CD4-positive, CD25-positive, alpha-beta regulatory T cell (primary cell): ENCODE results near the gene NPTX1. TPM values are rescaled to one million over a fixed set of nuclear protein-coding genes. Genes with fewer than 3 reads are reported as not detected.

Source experiments
- ATAC-seq, 2 donors: fragments of 150-1000 bp; cut with Tn5 transposase; one replicate each; pipeline ENCODE4 v1.10.0; 2021; ENCODE audit warnings: low read depth in 2 of 2, moderate number of reproducible peaks in 2 of 2, moderate library complexity in 1 of 2
- DNase-seq, 3 donors: peaks; one replicate each; pipeline versions ENCODE4 v3.0.0 to v3.0.0-alpha.2; 2012 to 2022; ENCODE audit warnings: mixed read lengths in 1 of 3
- H3K27ac ChIP-seq: one replicate; pipeline ENCODE4 v1.7.0; 2013; ENCODE audit warnings: mild to moderate bottlenecking, low read length; ENCODE audit not compliant: insufficient read depth, poor library complexity, severe bottlenecking
- H3K27me3 ChIP-seq: one replicate; pipeline ENCODE4 v1.7.0; 2013; ENCODE audit warnings: low read length; ENCODE audit not compliant: control insufficient read depth, insufficient read depth
- H3K36me3 ChIP-seq: one replicate; pipeline ENCODE4 v1.7.0; 2013; ENCODE audit warnings: mild to moderate bottlenecking, low read length, moderate library complexity; ENCODE audit not compliant: control insufficient read depth, insufficient read depth
- H3K4me1 ChIP-seq: 2 replicates; pipeline ENCODE4 v1.7.0; 2013; ENCODE audit warnings: mild to moderate bottlenecking, low read length; ENCODE audit not compliant: insufficient read depth, control insufficient read depth, poor library complexity, severe bottlenecking
- H3K4me3 ChIP-seq: one replicate; pipeline ENCODE4 v1.7.0; 2013; ENCODE audit warnings: low read depth, mild to moderate bottlenecking, low read length, moderate library complexity
- H3K9me3 ChIP-seq, 2 experiments: 1 replicate in 1 of 2; 2 replicates in 1 of 2; pipeline ENCODE4 v1.7.0; 2013; ENCODE audit warnings: low read length in 2 of 2, mild to moderate bottlenecking in 1 of 2, moderate library complexity in 1 of 2; ENCODE audit not compliant: control insufficient read depth in 2 of 2
- H3K27ac Mint-ChIP-seq, 3 donors: one replicate each; pipeline ENCODE4 v1.8.0; 2020 to 2022; ENCODE audit warnings: mild to moderate bottlenecking in 3 of 3, mixed read lengths in 3 of 3, moderate library complexity in 2 of 3
- H3K27me3 Mint-ChIP-seq: one replicate; pipeline ENCODE4 v1.8.0; 2022; ENCODE audit warnings: mild to moderate bottlenecking, mixed read lengths
- H3K36me3 Mint-ChIP-seq: one replicate; pipeline ENCODE4 v1.8.0; 2020; ENCODE audit warnings: mixed read lengths
- H3K4me1 Mint-ChIP-seq, 4 donors: one replicate each; pipeline ENCODE4 v1.8.0; 2020 to 2022; ENCODE audit warnings: mixed read lengths in 4 of 4, mild to moderate bottlenecking in 1 of 4
- H3K4me3 Mint-ChIP-seq, 4 donors: one replicate each; pipeline ENCODE4 v1.8.0; 2020 to 2022; ENCODE audit warnings: mild to moderate bottlenecking in 4 of 4, mixed read lengths in 4 of 4, moderate library complexity in 3 of 4
- H3K9me3 Mint-ChIP-seq, 7 donors: one replicate each; pipeline ENCODE4 v1.8.0; 2020 to 2022; ENCODE audit warnings: mixed read lengths in 7 of 7, mild to moderate bottlenecking in 3 of 7, moderate library complexity in 2 of 7
- polyA plus RNA-seq, 4 donors: library from polyadenylated mRNA; unstranded; fragments of 300-500 nt; fragmentation: Illumina TruSeq; gene quantifications; one replicate each; pipeline ENCODE4 v1.2.3, GENCODE V29; 2021
- total RNA-seq: library from RNA; stranded (reverse); gene quantifications from one replicate; pipeline ENCODE4 v1.2.3, GENCODE V29; 2022

Gene NPTX1
- total and polyA plus RNA-seq, 5 donors from 2014 or later = 0.07 to 0.22 TPM; not detected in 3

- Histone ChIP-seq H3K27ac (no peak overlapping the region), H3K36me3 (no peaks in the 10 kb centered on the region), H3K27me3 (no peaks in the 10 kb centered on the region), H3K4me1 (peaks cover 5% of the 10 kb centered on the region), H3K4me3 (no peak overlapping the region), H3K9me3 (no peaks in the 10 kb centered on the region)
- Mint-ChIP-seq H3K27me3 (peaks cover 24% of the 10 kb centered on the region), H3K36me3 (no peaks in the 10 kb centered on the region), H3K4me1 (peaks cover 0 to 7% (median 2%) of the 10 kb centered on the region in 4 donors), H3K9me3 (peaks cover 0 to 5% (median 0%) of the 10 kb centered on the region in 7 donors), H3K27ac (no peak overlapping the region), H3K4me3 (no peak overlapping the region)
- DNase-seq (no peak), ATAC-seq (no peak)
These were observed 25.6 kb upstream of the NPTX1 start for GRCh38 chr17:80501741-80502577.

GRCh38 chr17:80499961-80500665 lies 23.7 kb upstream of the NPTX1 start:
- Mint-ChIP-seq H3K27ac (no peak overlapping the region), H3K4me3 (no peak overlapping the region), H3K9me3 (peaks cover 0 to 5% (median 0%) of the 10 kb centered on the region in 7 donors), H3K4me1 (peaks cover 0 to 7% (median 2%) of the 10 kb centered on the region in 4 donors), H3K36me3 (no peaks in the 10 kb centered on the region), H3K27me3 (peaks cover 20% of the 10 kb centered on the region)
- DNase-seq (no peak), ATAC-seq (no peak)
- no peaks in the 10 kb centered on the region for H3K27me3 ChIP-seq
- H3K4me1 ChIP-seq = peaks cover 5% of the 10 kb centered on the region
- no peaks in the 10 kb centered on the region for H3K36me3 ChIP-seq
- no peak overlapping the region for H3K4me3 ChIP-seq
- H3K27ac ChIP-seq = no peak overlapping the region
- no peaks in the 10 kb centered on the region for H3K9me3 ChIP-seq

GRCh38 chr17:80499560-80499959 lies 23.2 kb upstream of the NPTX1 start:
- Histone ChIP-seq H3K27me3 (no peaks in the 10 kb centered on the region), H3K36me3 (no peaks in the 10 kb centered on the region), H3K9me3 (no peaks in the 10 kb centered on the region), H3K4me3 (no peak overlapping the region), H3K4me1 (peaks cover 5% of the 10 kb centered on the region), H3K27ac (no peak overlapping the region)
- DNase-seq (no peak), ATAC-seq (no peak)
- Mint-ChIP-seq H3K4me1 (peaks cover 0 to 7% (median 2%) of the 10 kb centered on the region in 4 donors), H3K9me3 (peaks cover 0 to 5% (median 0%) of the 10 kb centered on the region in 7 donors), H3K27me3 (peaks cover 19% of the 10 kb centered on the region), H3K27ac (no peak overlapping the region), H3K4me3 (no peak overlapping the region), H3K36me3 (no peaks in the 10 kb centered on the region)

- Histone ChIP-seq H3K9me3 (no peaks in the 10 kb centered on the region), H3K27ac (no peak overlapping the region), H3K4me3 (no peak overlapping the region), H3K4me1 (peaks cover 5% of the 10 kb centered on the region), H3K36me3 (no peaks in the 10 kb centered on the region), H3K27me3 (no peaks in the 10 kb centered on the region)
- DNase-seq (no peak), ATAC-seq (no peak)
- peaks cover 19% of the 10 kb centered on the region for H3K27me3 Mint-ChIP-seq
- H3K4me3 Mint-ChIP-seq = no peak overlapping the region
- no peaks in the 10 kb centered on the region for H3K36me3 Mint-ChIP-seq
- peaks cover 0 to 5% (median 0%) of the 10 kb centered on the region in 7 donors for H3K9me3 Mint-ChIP-seq
- peaks cover 0 to 7% (median 2%) of the 10 kb centered on the region in 4 donors for H3K4me1 Mint-ChIP-seq
- H3K27ac Mint-ChIP-seq = no peak overlapping the region
These were observed 22.6 kb upstream of the NPTX1 start for GRCh38 chr17:80498920-80499410.

GRCh38 chr17:80498242-80498919 lies 22.0 kb upstream of the NPTX1 start:
- Histone ChIP-seq H3K36me3 (no peaks in the 10 kb centered on the region), H3K9me3 (no peaks in the 10 kb centered on the region), H3K27ac (no peak overlapping the region), H3K4me1 (peaks cover 5% of the 10 kb centered on the region), H3K4me3 (no peak overlapping the region), H3K27me3 (no peaks in the 10 kb centered on the region)
- Mint-ChIP-seq H3K9me3 (peaks cover 0 to 5% (median 0%) of the 10 kb centered on the region in 7 donors), H3K36me3 (no peaks in the 10 kb centered on the region), H3K4me3 (no peak overlapping the region), H3K27ac (no peak overlapping the region), H3K4me1 (peaks cover 0 to 7% (median 2%) of the 10 kb centered on the region in 4 donors), H3K27me3 (peaks cover 19% of the 10 kb centered on the region)
- ATAC-seq (no peak), DNase-seq (no peak)

- Histone ChIP-seq H3K27ac (no peak overlapping the region), H3K4me3 (no peak overlapping the region), H3K9me3 (no peaks in the 10 kb centered on the region), H3K36me3 (no peaks in the 10 kb centered on the region), H3K4me1 (peaks cover 5% of the 10 kb centered on the region), H3K27me3 (no peaks in the 10 kb centered on the region)
- peak in 1 of 3 donors; percentile 37 for DNase-seq
- Mint-ChIP-seq H3K27ac (no peak overlapping the region), H3K9me3 (peaks cover 0 to 5% (median 0%) of the 10 kb centered on the region in 7 donors), H3K4me1 (peaks cover 0 to 7% (median 2%) of the 10 kb centered on the region in 4 donors), H3K4me3 (peak overlapping the region in 1 of 4 donors; percentile 2), H3K27me3 (peaks cover 23% of the 10 kb centered on the region), H3K36me3 (no peaks in the 10 kb centered on the region)
- ATAC-seq = peak in 1 of 2 donors; percentile 64
These were observed 21.4 kb upstream of the NPTX1 start for GRCh38 chr17:80497726-80498241.

GRCh38 chr17:80494547-80494946 lies 18.1 kb upstream of the NPTX1 start:
- DNase-seq = no peak
- H3K9me3 Mint-ChIP-seq = peaks cover 0 to 1% (median 0%) of the 10 kb centered on the region in 7 donors
- no peak overlapping the region for H3K4me3 ChIP-seq
- H3K27ac ChIP-seq = no peak overlapping the region
- peaks cover 5% of the 10 kb centered on the region for H3K4me1 ChIP-seq
- H3K9me3 ChIP-seq = no peaks in the 10 kb centered on the region
- no peaks in the 10 kb centered on the region for H3K36me3 ChIP-seq
- no peak overlapping the region for H3K4me3 Mint-ChIP-seq
- no peaks in the 10 kb centered on the region for H3K27me3 ChIP-seq
- H3K4me1 Mint-ChIP-seq = peaks cover 0 to 7% (median 2%) of the 10 kb centered on the region in 4 donors
- H3K27ac Mint-ChIP-seq = no peak overlapping the region
- peaks cover 18% of the 10 kb centered on the region for H3K27me3 Mint-ChIP-seq
- no peaks in the 10 kb centered on the region for H3K36me3 Mint-ChIP-seq
- ATAC-seq = no peak
